Rectal smooth muscle tissue (tissue), 1 donor: ENCODE data around the gene LMOD1.
"Not testable (repeated sequence)": the region's sequence is repeated elsewhere in the genome, so short reads cannot be mapped to it uniquely, and the experiment has no call there.

ENCODE experiments used
- H3K27ac ChIP-seq: one replicate; pipeline ENCODE4 v1.7.0; 2013; ENCODE audit warnings: low read depth, low read length, inconsistent platforms
- H3K27me3 ChIP-seq: one replicate; pipeline ENCODE4 v1.7.0; 2013; ENCODE audit warnings: low read length; ENCODE audit not compliant: control insufficient read depth, insufficient read depth
- H3K36me3 ChIP-seq: one replicate; pipeline ENCODE4 v1.7.0; 2013; ENCODE audit warnings: low read length; ENCODE audit not compliant: control insufficient read depth, insufficient read depth
- H3K4me1 ChIP-seq: one replicate; pipeline ENCODE4 v1.7.0; 2013; ENCODE audit warnings: low read length; ENCODE audit not compliant: control insufficient read depth, insufficient read depth
- H3K4me3 ChIP-seq: one replicate; pipeline ENCODE4 v1.7.0; 2013; ENCODE audit warnings: low read length
- H3K9ac ChIP-seq: one replicate; pipeline ENCODE4 v1.7.0; 2013; ENCODE audit warnings: low read length

LMOD1 gene

DNA sequence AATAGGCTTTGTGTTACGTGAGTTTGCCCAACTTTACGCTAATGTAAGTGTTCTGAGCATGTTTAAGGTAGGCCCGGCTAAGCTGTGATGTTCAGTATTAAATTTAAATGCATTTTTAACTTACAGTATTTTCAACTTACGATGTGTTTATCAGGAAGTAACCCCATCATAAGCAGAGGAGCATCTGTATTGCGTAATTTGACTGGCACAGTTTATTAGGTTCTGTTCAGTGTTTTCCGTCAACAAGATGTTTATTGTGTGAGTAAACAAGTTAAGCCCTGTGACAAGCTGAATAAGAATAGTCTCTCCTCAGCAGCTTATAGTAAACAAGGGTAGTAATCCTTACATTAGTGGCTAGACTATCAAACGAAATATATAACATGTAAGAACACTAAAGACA, 84.9 kb downstream of the LMOD1 start:
- Histone ChIP-seq H3K9ac (no peak overlapping the region), H3K4me3 (no peak overlapping the region), H3K36me3 (peaks cover 11% of the 10 kb centered on the region), H3K27me3 (no peaks in the 10 kb centered on the region), H3K27ac (no peak overlapping the region), H3K4me1 (no peaks in the 10 kb centered on the region)

GRCh38 chr1:201859424-201859823, 86.9 kb downstream of the LMOD1 start:
- no peak overlapping the region for H3K9ac ChIP-seq
- H3K27me3 ChIP-seq = no peaks in the 10 kb centered on the region
- H3K27ac ChIP-seq = no peak overlapping the region
- H3K36me3 ChIP-seq = peaks cover 14% of the 10 kb centered on the region
- H3K4me1 ChIP-seq = no peaks in the 10 kb centered on the region
- no peak overlapping the region for H3K4me3 ChIP-seq

GRCh38 chr1:201856722-201857121, 89.6 kb downstream of the LMOD1 start:
- H3K27ac ChIP-seq, H3K9ac ChIP-seq, H3K4me3 ChIP-seq, H3K27me3 ChIP-seq, H3K4me1 ChIP-seq: not testable (repeated sequence)
- peaks cover 17% of the 10 kb centered on the region for H3K36me3 ChIP-seq

GRCh38 chr1:201851949-201852348, 94.4 kb downstream of the LMOD1 start:
- Histone ChIP-seq H3K4me3 (no peak overlapping the region), H3K9ac (no peak overlapping the region), H3K36me3 (peaks cover 12% of the 10 kb centered on the region), H3K27ac (no peak overlapping the region), H3K4me1 (peaks cover 8% of the 10 kb centered on the region), H3K27me3 (no peaks in the 10 kb centered on the region)

DNA sequence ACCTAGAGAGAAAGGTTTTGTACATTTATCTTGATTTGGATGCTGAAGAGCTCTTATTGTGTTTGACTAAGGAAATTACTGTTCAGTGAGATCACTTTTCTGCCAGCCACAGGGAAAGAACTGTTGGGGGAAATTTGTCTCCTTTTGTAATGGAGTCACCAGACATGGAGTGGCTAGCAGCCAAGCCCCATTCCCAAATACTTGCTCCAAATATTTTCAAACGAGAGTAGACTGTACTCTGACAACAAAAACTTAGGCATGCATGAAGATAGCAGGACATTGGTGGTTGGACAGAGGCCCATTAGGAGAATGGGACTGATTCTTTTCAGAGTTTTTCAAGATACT, 96.3 kb downstream of the LMOD1 start:
- peaks cover 12% of the 10 kb centered on the region for H3K36me3 ChIP-seq
- peak overlapping the region; percentile 23 for H3K27ac ChIP-seq
- no peaks in the 10 kb centered on the region for H3K27me3 ChIP-seq
- no peak overlapping the region for H3K4me3 ChIP-seq
- no peak overlapping the region for H3K9ac ChIP-seq
- H3K4me1 ChIP-seq = peaks cover 8% of the 10 kb centered on the region

DNA sequence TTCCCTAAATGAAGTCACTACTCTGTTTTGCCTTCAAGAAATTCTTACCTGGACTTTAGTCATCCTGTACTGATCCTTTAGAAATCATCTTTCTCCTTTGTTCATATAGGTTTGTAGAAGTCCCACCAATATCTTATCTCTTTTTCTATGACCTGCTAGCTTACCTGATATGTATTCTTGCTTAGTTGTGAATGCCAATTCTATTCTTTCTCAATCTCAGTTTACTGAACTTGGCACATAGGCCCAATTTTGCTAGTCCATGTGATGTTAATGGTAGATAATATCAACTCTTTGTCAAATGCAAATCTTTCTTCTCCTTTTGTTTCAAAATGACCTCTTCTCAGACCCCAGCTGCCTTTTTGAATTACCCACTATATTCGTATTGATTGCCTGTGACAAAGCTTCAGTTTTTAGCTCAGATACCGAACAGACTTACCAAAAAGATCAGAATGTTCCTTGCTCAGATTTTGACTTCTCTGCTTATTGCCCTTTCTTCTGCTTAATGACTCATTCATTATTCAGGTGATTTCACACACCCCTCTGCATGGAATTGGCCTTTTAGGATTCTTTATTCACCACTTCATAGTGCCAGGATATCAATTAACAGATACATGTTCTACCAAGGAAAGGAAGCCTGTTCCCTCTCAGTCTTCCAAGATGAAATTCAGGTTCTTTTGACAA, 96.8 kb downstream of the LMOD1 start:
- H3K4me1 ChIP-seq = peaks cover 8% of the 10 kb centered on the region
- no peaks in the 10 kb centered on the region for H3K27me3 ChIP-seq
- H3K36me3 ChIP-seq = peaks cover 8% of the 10 kb centered on the region
- H3K9ac ChIP-seq = no peak overlapping the region
- H3K4me3 ChIP-seq = no peak overlapping the region
- peak overlapping the region; percentile 23 for H3K27ac ChIP-seq

DNA sequence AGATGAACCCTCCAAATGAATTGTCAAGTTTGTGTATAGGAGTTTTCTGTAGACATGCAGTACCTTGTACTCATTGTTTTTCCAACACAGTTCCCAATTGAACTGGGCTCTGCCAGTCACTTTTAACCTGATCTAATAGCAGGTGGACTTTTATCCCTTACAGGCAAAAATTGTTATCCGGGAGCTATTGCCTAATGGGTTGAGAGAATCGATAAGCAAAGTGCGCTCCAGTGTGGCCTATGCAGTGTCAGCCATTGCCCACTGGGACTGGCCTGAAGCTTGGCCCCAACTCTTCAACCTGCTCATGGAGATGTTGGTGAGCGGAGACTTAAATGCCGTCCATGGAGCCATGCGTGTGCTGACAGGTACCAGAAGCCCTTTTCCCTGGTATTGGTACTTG, 98.1 kb downstream of the LMOD1 start:
- Histone ChIP-seq H3K36me3 (peaks cover 7% of the 10 kb centered on the region), H3K4me3 (no peak overlapping the region), H3K4me1 (peaks cover 8% of the 10 kb centered on the region), H3K27me3 (no peaks in the 10 kb centered on the region), H3K27ac (no peak overlapping the region), H3K9ac (no peak overlapping the region)

GRCh38 chr1:201847150-201847549, 99.2 kb downstream of the LMOD1 start:
- no peaks in the 10 kb centered on the region for H3K27me3 ChIP-seq
- H3K4me3 ChIP-seq = no peak overlapping the region
- H3K27ac ChIP-seq = no peak overlapping the region
- H3K4me1 ChIP-seq = peaks cover 8% of the 10 kb centered on the region
- no peak overlapping the region for H3K9ac ChIP-seq
- peaks cover 3% of the 10 kb centered on the region for H3K36me3 ChIP-seq
